K562 (cell line): Measurements from ENCODE around the gene ODAD4.

ENCODE experiments used
- CREM ChIP-seq: IDR thresholded peaks from 2 replicates; pipeline ENCODE4 v1.6.1; 2014; ENCODE audit warnings: antibody characterized with exemption, low read depth
- TBP ChIP-seq: optimal IDR thresholded peaks from 2 replicates; pipeline ENCODE3; 2011; ENCODE audit warnings: low read depth, low read length, improper control_type of control experiment

- TF ChIP-seq CREM (no peak), TBP (no peak)
Observed at GRCh38 chr17:41972571-41973407, 42.4 kb downstream of the ODAD4 start.
